IPS-NIHi11 (cell line): ENCODE measurements around the gene ETV5.

Source experiments
- DNase-seq: peaks from one replicate; pipeline ENCODE4 v3.0.0; 2012; ENCODE audit warnings: mixed read lengths, low spot score

Gene ETV5

DNA sequence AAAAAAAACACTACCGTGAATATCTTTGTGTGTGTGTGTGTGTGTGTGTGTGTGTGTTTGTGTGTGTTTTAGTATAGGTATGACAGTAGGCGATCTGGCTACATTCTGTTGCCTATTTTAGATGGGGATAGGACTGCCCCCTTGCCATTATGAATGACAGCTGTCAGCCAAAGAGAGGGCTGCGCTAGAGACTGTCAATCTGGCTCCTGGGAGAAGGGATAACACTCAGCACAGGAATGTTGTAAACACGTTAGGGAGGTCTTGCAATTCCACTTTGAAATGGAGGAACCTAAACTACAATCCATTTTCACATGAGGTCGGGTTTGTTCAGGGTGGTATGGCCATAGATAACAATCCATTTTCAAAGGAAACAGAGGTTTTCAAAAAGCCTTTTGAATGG lies 14.1 kb upstream of the ETV5 start:
- no peak for DNase-seq

DNA sequence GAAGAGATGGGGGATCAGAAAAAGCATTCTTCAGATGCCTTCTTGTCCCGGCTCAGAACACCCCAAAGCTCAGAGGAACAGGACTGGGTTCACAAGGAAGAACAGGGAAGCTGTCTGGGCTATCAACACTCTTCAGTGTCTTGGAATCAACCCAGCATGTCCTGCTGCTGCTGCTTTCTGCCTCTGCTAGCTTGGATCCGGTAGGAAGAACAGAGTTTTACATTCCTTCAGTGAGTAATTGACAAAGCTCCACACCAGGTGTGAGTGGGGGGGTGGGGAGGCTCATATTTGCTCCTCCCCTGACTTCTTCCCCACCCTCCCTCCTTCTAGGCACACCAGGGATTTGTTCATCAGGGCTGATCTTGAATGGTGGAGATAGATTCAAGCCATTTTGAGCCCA lies 13.1 kb upstream of the ETV5 start:
- peak; percentile 62 for DNase-seq

DNA sequence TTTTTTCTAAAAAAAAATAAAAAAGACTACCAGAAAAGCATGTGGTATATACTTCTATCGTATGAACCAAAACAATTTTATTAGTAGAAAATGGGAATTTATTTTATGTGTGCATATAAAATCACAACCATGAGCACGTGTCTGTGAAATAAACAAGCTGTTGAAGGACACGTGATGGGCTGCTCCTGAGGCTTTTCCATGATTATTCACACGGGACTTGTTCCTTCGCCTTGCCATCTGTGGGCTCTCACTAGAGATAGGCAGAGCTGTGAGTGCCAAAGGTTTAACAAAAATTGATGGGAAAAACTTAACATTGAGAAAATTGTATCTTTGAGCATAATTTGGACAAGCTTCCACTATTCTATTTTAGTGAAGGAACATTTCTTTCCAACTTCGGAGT lies 12.4 kb upstream of the ETV5 start:
- no peak for DNase-seq

DNA sequence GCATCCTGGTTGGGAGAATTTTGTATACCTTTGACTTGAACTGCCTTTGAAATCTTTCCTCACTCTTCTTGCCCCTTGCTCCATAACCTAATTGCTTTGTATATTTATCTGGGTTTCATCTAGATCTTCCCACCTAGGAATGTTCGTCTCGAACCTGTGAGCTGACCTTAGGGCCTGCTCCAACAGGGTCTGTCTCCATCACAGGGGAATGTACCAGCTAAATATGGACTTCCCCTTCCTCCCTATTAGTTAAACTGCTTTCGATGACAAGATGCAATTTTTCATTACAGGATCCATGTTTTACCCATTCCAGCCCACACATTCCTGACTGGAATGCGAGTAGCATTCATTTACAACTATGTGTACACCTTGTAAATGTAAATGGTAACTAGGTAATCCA lies 10.6 kb upstream of the ETV5 start:
- no peak for DNase-seq

DNA sequence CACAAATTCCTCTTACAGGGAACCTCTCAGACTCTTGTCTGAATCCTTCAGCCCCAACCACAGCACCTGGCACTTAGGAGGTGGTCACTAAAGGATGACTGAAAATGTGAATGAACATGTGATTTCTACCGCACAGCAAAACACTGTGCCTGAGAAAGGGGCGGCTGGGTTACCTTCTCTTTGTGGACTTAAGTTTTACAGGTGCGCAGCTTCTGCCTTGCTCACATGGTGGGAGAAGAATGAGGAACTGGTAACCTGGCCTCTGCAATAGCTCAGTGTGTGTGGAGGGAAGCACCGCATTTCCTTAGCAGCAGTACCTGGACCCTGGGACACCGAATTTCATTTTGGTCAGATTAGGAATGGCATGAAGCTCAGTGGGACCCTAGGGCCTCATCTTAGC lies 9.8 kb upstream of the ETV5 start:
- DNase-seq, result no peak

DNA sequence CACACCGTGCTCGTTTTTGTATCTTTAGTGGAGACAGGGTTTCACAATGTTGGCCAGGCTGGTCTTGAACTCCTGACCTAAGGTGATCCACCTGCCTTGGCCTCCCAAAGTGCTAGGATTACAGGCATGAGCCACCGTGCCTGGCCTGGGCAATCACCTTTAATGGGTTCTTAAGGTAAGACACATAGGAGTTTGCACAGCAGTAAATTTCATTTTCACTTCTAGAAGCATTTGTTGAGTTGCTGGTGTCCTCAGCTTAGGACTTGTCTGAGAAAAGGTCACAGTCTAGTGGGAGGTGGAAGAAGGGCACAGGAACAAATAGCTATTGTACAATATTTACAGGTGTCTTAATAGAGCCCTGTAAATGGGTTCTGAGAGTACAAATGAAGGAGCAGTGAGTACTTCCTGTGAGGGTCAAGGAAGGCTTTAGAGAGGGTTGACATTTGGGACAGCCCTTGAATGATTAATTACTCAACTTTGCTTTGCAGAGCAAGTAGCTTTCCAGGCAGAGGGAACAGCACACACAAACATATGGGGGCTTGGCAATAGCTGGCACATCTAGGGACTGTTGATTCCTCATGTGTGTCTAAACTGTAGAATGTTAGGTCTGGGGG lies 8.7 kb upstream of the ETV5 start:
- DNase-seq, result no peak

DNA sequence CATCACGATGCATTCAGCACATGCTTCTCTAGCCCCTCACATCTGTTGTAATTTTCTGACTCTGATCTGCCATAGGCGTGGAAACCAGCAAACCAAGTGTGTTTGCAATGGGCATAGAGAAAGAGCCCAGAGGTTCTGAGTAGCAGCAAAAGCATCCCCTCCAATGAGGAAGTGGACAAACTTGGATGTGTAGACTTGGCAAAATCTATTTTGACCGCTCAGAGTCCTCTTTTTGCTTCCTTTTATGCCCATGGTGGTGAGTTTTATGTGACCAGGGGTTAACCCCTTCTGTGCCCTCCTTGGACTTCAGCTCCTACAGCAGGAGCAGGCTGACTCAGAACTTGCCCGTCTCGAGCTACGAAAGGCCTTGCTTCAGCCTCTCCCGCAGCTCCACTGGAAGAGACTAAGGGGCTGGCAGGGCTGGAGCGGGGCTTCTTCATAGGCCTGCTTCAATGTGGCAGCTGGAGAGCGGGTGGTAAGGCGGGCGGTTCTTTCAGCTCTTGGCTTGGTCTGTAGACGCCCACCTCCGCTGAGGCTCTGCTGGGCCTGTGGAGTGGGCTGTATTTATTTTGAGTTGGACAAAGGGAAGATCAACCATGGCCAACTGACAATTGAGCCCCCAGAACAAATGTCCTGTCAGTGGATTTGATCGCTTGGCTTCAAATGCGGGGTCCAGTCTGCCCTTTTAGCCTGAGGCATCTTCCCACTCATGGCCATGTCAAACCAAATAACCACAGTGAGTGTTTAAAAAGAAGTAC lies 6.5 kb upstream of the ETV5 start:
- DNase-seq, result no peak

DNA sequence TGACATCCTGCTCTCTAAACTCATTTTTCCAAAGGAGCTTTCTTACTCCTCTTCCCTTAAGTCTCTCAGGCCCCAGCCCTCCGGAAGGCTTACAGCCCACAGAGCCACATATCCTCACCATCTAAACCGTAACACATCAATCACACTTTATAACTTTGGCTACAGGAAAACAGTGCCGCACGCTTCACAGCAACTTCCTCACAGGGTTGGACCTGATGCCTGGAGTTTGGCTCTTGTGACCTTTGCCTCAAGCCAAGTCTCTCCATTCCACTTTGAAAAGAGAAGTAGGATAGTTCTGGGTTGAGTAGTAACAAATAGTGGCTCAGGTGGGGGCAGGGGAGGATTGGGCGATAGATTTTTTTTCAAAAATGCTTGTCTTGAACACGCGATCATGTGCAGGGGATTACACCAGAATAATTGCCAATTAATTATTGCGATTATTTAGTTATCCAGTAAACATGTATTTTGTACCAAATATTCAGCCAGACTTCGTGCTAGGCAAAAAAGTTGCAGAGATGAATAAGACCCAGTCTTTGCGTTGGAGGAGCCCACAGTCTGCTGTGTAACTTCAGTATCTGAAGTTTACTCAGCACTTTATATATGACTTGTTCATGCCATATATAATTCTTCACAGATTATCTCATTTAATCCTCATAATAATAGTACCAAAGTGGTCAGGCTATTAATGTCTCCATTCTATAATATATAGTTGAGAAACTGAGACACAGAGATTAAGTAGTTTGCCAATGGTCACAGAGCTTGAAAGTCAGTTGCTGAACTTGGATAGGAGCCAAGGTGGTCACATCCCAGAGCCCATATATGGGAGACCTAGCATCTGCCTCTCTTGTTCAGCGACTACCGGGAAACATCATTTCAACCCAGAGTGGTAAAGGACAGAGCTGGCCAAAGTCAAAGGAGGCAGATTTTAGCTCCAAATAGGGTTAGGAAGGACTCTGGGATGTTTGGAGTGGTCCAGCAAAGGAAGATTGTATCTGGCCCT lies 2.4 kb upstream of the ETV5 start:
- DNase-seq, result no peak

DNA sequence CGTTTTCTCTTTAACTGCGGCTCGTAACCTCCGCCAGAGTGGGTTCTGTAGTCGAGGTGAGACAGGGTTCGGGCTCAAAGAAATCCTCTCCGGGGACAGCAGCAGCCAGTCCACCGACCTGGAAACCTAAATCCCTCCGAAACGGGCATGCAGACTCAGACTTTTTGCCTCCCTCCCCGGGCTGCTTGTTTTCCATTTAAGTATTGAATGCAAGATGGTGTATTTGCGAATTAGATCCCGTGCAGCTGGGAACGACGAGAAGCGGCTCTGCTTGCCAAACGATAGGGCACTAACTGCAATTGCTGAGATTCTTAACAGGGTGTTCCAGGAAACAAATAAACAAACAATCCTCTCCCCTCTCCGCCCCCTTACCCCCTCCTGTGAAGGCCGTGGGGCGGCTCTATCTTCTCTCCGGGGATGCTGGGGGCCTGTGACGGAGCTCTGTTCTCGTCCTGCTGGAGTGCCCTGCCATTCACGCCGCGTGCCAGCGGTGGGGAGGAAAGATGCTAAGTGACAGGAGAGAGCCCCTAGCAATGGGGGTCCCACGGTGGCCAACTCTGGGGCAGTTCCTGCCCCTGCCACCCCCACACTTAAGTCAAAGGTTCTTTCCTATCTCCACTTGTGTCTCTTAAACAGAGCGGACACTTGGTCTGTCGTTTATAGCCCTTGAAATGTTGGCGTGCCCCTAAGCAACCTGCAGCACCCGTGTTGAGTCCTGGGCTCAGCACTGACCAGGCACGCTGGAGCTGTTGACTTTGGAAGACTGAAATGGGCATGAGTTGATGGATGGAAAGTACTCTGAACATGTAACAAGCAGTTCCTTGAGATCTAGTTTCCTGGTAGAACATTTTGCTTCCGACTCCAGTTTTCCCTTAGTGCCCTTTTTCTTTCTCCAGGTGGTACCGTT lies 1.3 kb upstream of the ETV5 start:
- DNase-seq, result peak; percentile 42

DNA sequence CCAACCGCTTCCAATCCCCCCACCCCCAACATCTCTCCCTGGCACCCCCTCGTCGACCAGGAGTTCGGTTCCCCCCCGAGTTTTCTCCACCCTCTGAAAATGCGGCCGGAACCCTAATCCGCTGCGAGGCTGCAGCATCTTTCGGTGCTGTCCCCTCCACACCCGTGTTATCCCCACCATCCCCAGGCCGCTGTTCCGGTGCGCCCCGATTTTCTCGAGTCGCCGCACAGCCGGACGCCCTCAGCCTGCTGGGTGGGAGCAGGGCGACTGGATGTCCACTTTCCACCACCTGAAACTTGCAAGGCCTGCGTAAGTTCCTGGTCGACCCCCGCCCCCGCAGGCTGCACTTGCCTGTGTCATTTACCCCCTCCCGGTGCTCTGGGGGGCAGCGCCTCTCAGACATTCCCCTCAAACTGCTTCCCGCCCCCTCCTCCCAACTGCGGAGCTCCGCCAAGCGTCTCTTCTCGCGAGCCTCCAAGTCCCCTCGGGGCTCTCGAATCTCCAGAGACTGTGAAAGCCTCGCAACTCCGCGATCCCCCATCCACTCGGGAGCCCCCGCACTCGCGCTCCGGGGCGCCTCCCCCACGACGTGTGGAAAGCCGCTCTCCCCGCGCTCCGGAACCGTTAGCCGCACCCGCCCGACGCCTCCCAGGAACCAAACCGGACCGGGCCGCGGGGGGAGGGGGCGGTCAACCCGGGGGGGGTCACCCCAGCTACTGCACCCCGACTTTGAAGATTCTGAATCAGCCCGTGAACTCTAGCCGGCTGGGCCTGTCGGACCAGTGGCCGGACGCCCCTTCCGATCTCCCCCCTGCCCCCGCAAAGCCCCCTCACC lies 566 bp downstream of the ETV5 start:
- peak; percentile 76 for DNase-seq

DNA sequence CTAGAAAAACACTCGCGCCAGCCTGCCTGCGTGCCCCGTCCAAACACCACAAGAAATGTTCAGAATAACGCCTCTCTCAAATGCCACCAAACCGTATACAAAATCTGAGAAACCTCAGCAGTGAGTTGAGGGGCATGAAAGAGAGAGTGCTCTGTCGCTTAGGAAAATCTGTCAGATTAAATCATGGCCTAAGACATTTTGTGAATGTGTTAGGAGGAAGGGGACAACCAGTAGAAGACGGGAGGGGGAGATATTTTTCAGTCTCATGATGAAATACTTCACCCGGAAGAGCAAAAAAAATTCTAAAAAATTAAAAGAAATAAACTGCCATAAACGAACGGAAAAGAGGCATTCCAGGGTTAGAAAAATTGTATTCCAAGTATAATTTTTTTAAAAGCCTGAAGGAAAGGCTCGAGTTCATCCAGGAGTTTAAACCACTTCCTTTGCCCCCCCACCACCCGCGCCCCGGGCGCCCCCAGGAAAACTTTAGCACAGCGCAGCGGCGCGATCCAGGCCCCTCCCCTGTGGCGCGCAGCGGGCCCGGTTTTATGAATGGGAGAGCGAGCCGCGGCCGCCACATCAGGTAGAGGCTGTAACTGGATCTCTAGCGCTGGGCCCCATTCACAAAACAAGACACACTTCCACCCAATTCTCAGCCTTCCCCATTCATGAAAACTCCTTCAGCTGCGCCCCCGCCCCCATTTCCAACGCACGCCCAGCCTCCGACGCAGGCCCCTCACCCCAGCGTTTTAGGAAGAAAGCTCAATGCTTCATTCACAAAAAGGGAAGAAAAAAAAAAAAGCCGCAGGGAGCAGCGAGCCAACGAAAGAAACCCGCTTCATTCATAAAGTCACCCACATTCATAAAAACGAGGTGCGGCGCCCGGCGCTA lies 1.4 kb downstream of the ETV5 start:
- peak; percentile 73 for DNase-seq

DNA sequence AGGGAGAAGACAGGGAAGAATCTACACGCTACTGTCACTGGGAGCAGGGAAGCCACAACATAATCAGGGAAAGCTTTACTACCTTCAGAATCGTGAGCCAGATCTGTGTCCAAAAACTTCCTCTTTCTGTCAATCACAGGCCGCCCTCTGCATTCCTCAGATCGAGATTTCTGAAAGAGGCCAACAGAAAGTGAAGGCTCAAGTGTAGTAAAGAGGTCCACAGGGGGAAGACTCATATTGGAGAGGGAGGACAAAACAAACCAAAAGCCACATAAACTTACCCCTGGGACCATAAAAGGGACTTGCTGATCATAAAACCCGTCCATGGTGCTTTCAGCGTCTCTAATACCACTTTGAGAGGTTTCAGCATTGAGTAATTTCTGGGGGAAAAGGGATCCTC lies 3.3 kb downstream of the ETV5 start:
- no peak for DNase-seq

DNA sequence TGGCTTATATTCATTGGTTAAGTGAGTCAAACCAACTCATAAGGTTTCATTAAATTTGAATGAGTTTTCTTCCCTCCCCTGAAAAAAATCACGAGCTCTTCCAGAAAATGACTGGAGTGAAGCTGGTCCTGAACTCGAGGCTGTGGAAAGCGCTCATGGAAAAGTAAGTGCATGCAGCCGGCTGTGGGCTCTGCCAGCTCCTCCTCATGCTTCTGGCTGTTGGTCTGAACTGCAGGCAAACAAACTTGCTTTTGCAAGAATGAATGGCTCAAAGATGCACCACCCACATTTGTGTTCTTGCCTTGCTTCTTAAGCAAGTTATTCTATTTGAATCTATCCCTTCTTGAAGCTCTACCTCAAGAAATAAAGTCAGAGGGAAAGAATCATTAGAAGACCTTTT lies 6.2 kb downstream of the ETV5 start:
- DNase-seq, result no peak

DNA sequence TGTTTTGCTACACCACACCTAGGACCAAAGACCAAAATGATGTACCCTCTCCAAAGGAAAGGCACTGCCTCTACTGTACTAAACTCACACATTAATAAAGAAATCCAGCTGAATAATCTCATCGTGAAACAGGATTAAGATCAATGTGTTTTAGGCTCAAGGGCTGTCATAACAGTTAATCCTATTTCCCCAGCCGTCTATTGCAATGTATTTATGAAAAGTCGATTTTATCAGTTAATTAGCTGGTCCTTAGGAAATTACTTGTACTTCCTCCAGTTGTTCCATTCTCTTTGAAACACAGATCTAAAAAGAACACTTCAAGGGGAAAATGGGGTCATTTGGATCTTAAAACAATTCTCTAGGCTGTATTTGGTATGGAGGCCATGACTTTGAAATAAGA lies 8.5 kb downstream of the ETV5 start:
- DNase-seq, result no peak

DNA sequence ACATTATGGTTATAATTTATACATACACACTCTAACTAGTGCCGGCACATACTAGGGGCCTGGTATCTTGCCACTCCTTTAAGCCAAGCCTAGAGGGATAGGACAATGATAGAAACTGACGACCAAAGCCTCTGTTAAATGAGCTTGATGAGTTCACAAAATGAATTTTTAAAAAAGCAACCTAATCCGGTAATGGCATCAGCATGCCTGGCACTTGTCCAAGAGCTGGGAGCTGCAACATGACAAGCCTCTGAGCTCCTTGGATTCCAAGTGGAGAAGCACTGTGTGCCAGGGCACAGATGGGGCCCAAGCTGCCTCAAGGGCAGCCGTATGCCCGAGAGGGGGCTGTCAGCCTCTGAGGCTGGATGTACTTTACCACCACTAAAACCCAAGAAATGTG lies 9.7 kb downstream of the ETV5 start:
- no peak for DNase-seq

DNA sequence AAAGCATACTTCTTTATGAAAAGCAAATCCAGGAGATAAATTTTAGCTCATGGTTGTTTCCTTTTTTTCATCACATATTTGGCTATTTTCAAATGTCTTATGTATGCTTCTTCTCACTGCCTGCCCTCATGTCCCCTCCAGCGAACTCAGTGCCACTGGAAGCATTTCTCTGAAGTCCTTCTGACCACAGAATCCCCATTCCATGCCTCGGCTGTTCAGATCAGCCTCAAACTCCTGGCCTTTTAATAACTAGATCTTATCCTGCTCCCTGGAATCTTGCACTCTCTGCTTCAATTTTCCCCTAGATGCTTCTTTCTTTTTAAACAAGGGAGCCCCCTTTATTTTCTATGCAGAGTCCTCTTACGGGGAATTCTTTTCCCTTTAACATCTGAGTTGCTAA lies 10.1 kb downstream of the ETV5 start:
- DNase-seq, result no peak

DNA sequence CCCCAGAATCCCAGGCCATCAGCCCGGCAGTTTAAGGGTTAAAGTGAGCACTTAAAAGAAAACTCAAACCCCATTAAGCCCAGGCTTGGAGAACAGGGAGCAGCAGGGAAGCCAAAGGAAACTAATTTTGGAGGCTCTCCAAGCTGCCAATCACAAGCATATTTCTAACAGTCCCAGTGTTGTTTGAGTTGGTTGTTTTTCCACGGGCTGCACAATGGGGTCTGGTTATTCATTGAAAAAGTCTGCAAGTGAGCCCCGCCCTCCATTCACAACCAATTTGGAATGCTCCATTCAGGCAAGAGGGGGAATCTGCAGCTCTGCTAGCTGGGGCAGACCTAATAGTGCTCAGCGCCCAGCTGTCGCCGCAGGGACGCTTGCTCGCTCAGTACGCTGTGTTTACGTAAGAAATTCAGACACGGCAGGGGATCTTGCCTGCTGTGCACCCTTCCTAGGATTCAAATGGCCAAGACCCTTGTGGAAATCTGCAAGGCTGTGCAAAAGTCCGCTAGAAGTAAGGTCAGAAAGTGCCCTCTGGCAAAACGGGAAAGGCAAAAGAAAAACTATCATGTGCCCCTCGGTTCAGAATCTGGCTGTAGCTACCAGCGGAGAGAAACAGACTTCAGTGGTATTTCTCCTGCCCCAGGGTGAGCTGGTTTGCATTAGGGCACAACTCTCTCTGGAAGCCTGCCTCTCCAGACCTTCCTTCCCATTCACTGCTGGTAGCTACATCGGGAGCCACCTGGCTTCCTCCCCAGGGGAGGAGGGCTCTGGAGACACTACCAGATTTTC lies 11.0 kb downstream of the ETV5 start:
- peak; percentile 87 for DNase-seq

DNA sequence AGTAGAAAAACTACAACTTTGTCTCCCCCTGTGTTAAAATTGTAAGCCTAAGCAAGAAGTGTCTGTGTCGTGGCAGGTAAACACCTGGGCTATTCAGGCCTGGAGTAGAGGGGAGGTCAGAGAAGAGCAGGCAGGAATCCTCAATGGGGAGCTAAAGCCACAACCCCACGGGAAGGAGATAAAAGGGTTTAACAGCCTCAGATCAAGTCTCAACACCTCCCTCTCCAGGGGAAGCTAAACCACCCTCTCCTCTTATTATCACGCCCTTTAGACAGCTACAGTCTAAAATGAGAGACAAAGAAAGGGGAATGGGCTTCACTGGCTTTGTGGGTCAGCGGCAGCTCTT lies 11.6 kb downstream of the ETV5 start:
- DNase-seq, result peak; percentile 36

DNA sequence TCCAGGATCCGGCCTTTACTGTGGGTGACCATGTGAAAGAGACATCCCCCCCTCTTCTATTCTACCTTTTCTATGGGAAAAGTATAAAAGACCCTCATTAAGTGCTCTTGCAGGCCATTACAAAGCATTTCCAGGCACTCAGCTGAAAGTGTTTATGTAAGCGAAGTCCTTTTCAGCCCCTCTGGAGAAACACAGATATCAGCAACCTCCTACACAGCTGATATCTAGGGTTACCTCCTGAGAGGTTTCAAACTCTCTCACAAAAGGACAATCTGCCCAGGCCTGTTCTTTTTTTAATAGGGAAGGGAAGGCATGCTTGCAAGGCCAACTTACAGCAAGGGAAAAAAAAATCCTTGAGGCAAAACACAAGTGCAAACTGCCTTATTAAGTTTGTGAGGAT lies 12.6 kb downstream of the ETV5 start:
- DNase-seq, result no peak
